Liver (tissue), 3 donors: ENCODE results near the gene EBF3.

ENCODE experiments used
- FOXA1 ChIP-seq: IDR thresholded peaks from 2 replicates; pipeline ENCODE4 v1.6.1; 2016; ENCODE audit warnings: antibody characterized with exemption
- GABPA ChIP-seq, 2 donors: IDR thresholded peaks in 1 of 2; conservative IDR thresholded peaks in 1 of 2; 2 replicates each; pipeline ENCODE4 v1.6.1; 2016; ENCODE audit warnings: antibody characterized with exemption in 2 of 2, mild to moderate bottlenecking in 1 of 2, moderate library complexity in 1 of 2
- JUND ChIP-seq, 2 donors: IDR thresholded peaks; 2 replicates each; pipeline ENCODE4 v1.6.1; 2016; ENCODE audit warnings: antibody characterized with exemption in 2 of 2
- RAD21 ChIP-seq, 2 donors: IDR thresholded peaks; 2 replicates each; pipeline ENCODE4 v1.6.1; 2016; ENCODE audit warnings: antibody characterized with exemption in 2 of 2, mild to moderate bottlenecking in 2 of 2
- TAF1 ChIP-seq: conservative IDR thresholded peaks from 2 replicates; pipeline ENCODE4 v1.6.1; 2016; ENCODE audit warnings: antibody characterized with exemption, mild to moderate bottlenecking
- TF ChIP-seq, protein P1 (sequence below): IDR thresholded peaks from 2 replicates; pipeline ENCODE4 v1.6.1; 2016; ENCODE audit warnings: antibody characterized with exemption
- TF ChIP-seq, protein P2 (sequence below): fragments of 150-350 bp; IDR thresholded peaks from 2 replicates; pipeline ENCODE4 v1.5.1; 2017; ENCODE audit warnings: improper control_type of control experiment, low read depth, low read length; ENCODE audit not compliant: missing input control
- donor health status: healthy.
- donor health status: healthy.

DNA sequence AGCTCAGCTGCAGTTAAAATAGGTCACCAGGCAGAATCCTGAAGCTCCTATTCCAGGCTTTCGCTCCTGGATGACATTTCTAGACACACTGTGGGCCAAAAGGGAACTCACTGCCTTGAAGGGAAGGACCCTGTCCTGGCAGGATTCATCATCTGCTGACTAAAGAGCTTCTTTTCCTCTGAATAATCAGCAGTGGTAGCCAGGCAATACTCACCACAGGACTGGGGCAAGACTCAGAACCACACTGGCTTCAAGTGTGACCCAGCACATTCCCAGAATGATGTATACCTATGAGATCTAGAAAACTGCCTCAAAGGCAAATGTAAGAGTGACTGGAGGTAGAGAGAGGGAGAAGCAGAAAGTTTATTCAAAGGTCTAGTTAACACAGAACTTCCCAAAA lies 29.5 kb upstream of the EBF3 start:
- no peak for TF ChIP-seq FOXA1
- no peak for TF ChIP-seq GABPA (IDR thresholded peaks at IDR 0.05 in 1 of 2, conservative IDR thresholded peaks at IDR 0.05 in 1 of 2)
- TF ChIP-seq, protein P1, sequence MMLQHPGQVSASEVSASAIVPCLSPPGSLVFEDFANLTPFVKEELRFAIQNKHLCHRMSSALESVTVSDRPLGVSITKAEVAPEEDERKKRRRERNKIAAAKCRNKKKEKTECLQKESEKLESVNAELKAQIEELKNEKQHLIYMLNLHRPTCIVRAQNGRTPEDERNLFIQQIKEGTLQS = no peak
- TF ChIP-seq, protein P2, sequence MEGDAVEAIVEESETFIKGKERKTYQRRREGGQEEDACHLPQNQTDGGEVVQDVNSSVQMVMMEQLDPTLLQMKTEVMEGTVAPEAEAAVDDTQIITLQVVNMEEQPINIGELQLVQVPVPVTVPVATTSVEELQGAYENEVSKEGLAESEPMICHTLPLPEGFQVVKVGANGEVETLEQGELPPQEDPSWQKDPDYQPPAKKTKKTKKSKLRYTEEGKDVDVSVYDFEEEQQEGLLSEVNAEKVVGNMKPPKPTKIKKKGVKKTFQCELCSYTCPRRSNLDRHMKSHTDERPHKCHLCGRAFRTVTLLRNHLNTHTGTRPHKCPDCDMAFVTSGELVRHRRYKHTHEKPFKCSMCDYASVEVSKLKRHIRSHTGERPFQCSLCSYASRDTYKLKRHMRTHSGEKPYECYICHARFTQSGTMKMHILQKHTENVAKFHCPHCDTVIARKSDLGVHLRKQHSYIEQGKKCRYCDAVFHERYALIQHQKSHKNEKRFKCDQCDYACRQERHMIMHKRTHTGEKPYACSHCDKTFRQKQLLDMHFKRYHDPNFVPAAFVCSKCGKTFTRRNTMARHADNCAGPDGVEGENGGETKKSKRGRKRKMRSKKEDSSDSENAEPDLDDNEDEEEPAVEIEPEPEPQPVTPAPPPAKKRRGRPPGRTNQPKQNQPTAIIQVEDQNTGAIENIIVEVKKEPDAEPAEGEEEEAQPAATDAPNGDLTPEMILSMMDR = no peak
- TF ChIP-seq JUND (IDR thresholded peaks at IDR 0.05) = no peak
- TF ChIP-seq RAD21 (IDR thresholded peaks at IDR 0.05) = no peak
- no peak for TF ChIP-seq TAF1
